Gastroesophageal sphincter (tissue), 4 donors: ENCODE results near the gene VOPP1. TPM values are rescaled to one million over a fixed set of nuclear protein-coding genes. Genes with fewer than 3 reads are reported as not detected.

Experiments used
- ATAC-seq: fragments of 150-250 bp; one replicate; pipeline ENCODE4 v1.9.1; 2016; ENCODE audit warnings: mild to moderate bottlenecking, moderate library complexity
- H3K27ac ChIP-seq, 4 donors: fragments of 200-600 bp; sonication (generic) in 3 of 4; 1 replicate in 3 of 4; 2 replicates in 1 of 4; pipeline ENCODE4 v1.5.1; 2016 to 2019
- H3K27me3 ChIP-seq: fragments of 200-600 bp; sonication (generic); one replicate; pipeline ENCODE4 v1.5.1; 2019
- H3K36me3 ChIP-seq, 2 donors: fragments of 200-600 bp; sonication (generic); one replicate each; pipeline ENCODE4 v1.5.1; 2019; ENCODE audit warnings: control low read depth in 1 of 2
- H3K4me1 ChIP-seq, 3 donors: fragments of 200-600 bp; sonication (generic); 1 replicate in 2 of 3; 2 replicates in 1 of 3; pipeline ENCODE4 v1.5.1; 2016 to 2019; ENCODE audit warnings: control low read depth in 2 of 3
- H3K4me3 ChIP-seq, 2 donors: fragments of 200-600 bp; sonication (generic); one replicate each; pipeline ENCODE4 v1.5.1; 2019; ENCODE audit warnings: mild to moderate bottlenecking in 1 of 2, moderate library complexity in 1 of 2
- H3K9me3 ChIP-seq, 3 donors: fragments of 200-600 bp; sonication (generic); one replicate each; pipeline ENCODE4 v1.5.1; 2017 to 2019; ENCODE audit warnings: control low read depth in 2 of 3
- EP300 ChIP-seq: sonication (generic); formaldehyde crosslinking; IDR thresholded peaks from one replicate; pipeline ENCODE4 v1.6.1; 2017; ENCODE audit warnings: antibody characterized with exemption, mild to moderate bottlenecking
- POLR2A ChIP-seq, 2 donors: fragments of 450-650 bp; IDR thresholded peaks; one replicate each; pipeline ENCODE4 v1.6.1; 2017; ENCODE audit warnings: antibody characterized with exemption in 2 of 2, mild to moderate bottlenecking in 2 of 2, moderate library complexity in 1 of 2
- POLR2AphosphoS5 ChIP-seq: sonication (generic); formaldehyde crosslinking; IDR thresholded peaks from one replicate; pipeline ENCODE4 v1.6.1; 2017; ENCODE audit warnings: antibody characterized with exemption
- WGBS, 2 donors: methylation state at CpG; one replicate each; pipeline ENCODE4 v1.1.5; 2018; ENCODE audit warnings: low coverage in 1 of 2; 5-methylcytosine and 5-hydroxymethylcytosine counted together
- total RNA-seq, 4 donors: library from RNA; depleted of rRNA; stranded (reverse); fragments of >200 nt; gene quantifications; one replicate each; pipeline ENCODE4 v1.1.0, GENCODE V29; 2016
- TF ChIP-seq, protein P1 (sequence below), 4 experiments: fragments of 200-600 bp in 2 of 4; fragments of 450-650 bp in 2 of 4; sonication (generic) in 1 of 4; IDR thresholded peaks; one replicate each; pipeline ENCODE4 v1.5.1; 2017 to 2019; ENCODE audit warnings: antibody characterized with exemption in 4 of 4, mild to moderate bottlenecking in 2 of 4, moderate library complexity in 2 of 4

Gene VOPP1
- total RNA-seq, 4 donors from 2014 or later = 20.5 to 51.6 (median 33.4) TPM

DNA sequence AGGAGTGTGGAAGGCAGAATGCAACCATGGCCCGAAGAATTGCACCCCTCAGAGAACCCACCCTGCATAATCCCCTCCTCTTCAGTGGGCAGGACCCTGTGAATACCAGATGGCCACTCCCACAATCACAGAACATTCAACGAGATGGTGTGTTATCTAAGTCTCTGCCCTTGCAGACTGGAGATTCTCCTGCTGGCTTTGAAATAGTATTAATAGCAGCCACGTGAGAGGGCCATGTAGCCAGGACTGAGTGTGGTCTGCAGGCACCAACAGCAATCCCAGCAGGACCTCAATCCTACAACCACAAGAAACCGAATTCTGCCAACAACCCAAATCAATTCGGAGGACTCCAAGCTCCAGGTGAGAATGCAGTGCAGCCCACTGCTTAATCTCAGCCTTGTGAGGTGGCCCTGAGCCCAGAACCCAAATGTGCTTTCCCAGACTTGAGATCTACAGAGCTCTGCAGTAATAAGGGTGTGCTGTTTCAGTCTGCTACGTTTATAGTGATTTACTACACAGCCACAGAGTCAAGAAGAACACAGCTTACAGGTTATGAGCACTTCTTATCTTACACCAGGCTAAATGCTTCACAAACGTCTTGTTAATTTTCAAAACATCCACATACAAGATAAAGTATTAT lies 72.1 kb downstream of the VOPP1 start:
- 79 to 96% methylated on average over 3 of the region's 7 CpGs for WGBS, 2 donors
- peaks cover 0 to 35% of the 10 kb centered on the region in 2 donors for H3K36me3 ChIP-seq
- no peak for ATAC-seq
- TF ChIP-seq, protein P1, sequence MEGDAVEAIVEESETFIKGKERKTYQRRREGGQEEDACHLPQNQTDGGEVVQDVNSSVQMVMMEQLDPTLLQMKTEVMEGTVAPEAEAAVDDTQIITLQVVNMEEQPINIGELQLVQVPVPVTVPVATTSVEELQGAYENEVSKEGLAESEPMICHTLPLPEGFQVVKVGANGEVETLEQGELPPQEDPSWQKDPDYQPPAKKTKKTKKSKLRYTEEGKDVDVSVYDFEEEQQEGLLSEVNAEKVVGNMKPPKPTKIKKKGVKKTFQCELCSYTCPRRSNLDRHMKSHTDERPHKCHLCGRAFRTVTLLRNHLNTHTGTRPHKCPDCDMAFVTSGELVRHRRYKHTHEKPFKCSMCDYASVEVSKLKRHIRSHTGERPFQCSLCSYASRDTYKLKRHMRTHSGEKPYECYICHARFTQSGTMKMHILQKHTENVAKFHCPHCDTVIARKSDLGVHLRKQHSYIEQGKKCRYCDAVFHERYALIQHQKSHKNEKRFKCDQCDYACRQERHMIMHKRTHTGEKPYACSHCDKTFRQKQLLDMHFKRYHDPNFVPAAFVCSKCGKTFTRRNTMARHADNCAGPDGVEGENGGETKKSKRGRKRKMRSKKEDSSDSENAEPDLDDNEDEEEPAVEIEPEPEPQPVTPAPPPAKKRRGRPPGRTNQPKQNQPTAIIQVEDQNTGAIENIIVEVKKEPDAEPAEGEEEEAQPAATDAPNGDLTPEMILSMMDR (IDR thresholded peaks at IDR 0.05) = no peak
- H3K27ac ChIP-seq = no peak overlapping the region
- H3K4me3 ChIP-seq = no peak overlapping the region
- no peaks in the 10 kb centered on the region for H3K27me3 ChIP-seq
- H3K9me3 ChIP-seq = no peaks in the 10 kb centered on the region
- H3K4me1 ChIP-seq = peaks cover 0 to 13% (median 0%) of the 10 kb centered on the region in 3 donors

DNA sequence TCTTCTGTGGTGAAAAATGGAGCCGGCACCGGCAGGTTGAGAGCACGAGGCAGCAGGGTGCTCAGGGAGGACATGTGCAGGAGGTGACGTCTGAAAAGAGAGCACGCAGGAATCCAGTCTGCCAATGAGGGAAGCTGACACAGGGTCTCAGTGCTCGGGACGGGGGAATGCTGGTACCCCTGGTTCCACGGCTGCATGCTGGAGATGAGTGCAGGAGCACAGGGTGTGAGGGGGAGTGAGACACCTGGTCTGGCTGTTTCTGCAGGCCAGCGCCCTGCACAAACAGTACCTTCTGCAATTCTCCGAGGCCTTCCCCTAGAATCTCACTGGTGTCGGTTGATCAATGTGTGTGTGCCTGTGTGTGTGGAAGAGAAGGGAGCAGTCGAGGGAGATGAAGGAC lies 72.7 kb downstream of the VOPP1 start:
- H3K4me1 ChIP-seq = peaks cover 0 to 13% (median 0%) of the 10 kb centered on the region in 3 donors
- H3K27ac ChIP-seq = no peak overlapping the region
- no peak overlapping the region for H3K4me3 ChIP-seq
- no peaks in the 10 kb centered on the region for H3K27me3 ChIP-seq
- TF ChIP-seq POLR2AphosphoS5 = no peak
- TF ChIP-seq EP300 = no peak
- TF ChIP-seq, protein P1 (IDR thresholded peaks at IDR 0.05) = no peak
- no peak for TF ChIP-seq POLR2A (IDR thresholded peaks at IDR 0.05)
- no peak for ATAC-seq
- H3K9me3 ChIP-seq = no peaks in the 10 kb centered on the region
- WGBS, 2 donors = 91 to 98% methylated on average over 7 to 9 of the region's 12 CpGs
- H3K36me3 ChIP-seq = peaks cover 0 to 41% of the 10 kb centered on the region in 2 donors

DNA sequence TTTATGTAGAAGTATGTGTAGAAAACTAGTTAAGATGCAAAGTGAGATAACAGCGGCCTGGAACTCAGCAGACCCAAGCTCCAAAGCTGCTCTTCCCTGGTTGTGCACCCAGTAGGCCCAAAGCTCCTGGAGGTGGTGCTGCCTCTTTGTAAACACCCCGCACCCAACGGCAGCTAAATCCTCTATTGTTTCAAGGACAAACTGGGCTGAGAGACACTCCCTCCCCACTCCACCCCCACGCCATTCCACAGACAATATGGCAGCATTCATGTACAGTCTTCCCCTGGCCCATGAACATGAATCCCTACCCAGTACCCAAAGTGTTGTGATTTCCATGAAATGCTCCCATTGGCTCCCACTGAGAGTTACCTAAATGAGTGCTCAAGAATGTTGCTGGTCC lies 73.5 kb downstream of the VOPP1 start:
- Histone ChIP-seq H3K36me3 (peaks cover 0 to 43% of the 10 kb centered on the region in 2 donors), H3K27me3 (no peaks in the 10 kb centered on the region), H3K9me3 (no peaks in the 10 kb centered on the region), H3K4me1 (peaks cover 0 to 13% (median 0%) of the 10 kb centered on the region in 3 donors), H3K4me3 (no peak overlapping the region), H3K27ac (no peak overlapping the region)
- WGBS, 2 donors = 84 to 96% methylated on average over 4 of the region's 4 CpGs
- TF ChIP-seq, protein P1 (IDR thresholded peaks at IDR 0.05) = no peak
- TF ChIP-seq POLR2AphosphoS5 (no peak), EP300 (no peak)
- ATAC-seq = no peak

DNA sequence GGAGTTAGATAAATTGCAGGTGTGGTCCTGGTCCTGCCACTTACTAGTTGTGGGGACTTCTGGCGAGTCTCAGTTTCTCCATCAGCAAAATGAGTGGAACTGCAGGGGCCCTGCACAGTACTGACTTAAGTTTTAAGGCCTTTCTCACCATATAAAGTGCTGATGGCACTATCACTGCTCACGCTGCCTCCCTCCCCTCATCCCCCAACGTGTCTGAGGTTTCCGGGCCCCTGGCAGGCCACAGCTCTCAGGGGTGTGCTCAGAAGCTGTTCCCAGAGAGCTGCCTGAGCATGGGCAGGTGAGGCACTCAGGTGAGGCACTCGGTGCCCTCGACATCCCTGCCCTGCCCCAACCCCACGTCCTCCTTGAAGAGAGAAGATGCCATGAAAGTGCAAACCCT lies 74.2 kb downstream of the VOPP1 start:
- Histone ChIP-seq H3K9me3 (no peaks in the 10 kb centered on the region), H3K4me1 (peaks cover 0 to 13% (median 0%) of the 10 kb centered on the region in 3 donors), H3K4me3 (no peak overlapping the region), H3K27ac (no peak overlapping the region), H3K36me3 (peaks cover 0 to 45% of the 10 kb centered on the region in 2 donors), H3K27me3 (no peaks in the 10 kb centered on the region)
- WGBS, 2 donors = 80% methylated on average over 1 of the region's 7 CpGs; no CpG with 5 or more reads in 1 of the 2 donors
- no peak for ATAC-seq
- TF ChIP-seq POLR2AphosphoS5 (no peak), EP300 (no peak), POLR2A (IDR thresholded peaks at IDR 0.05) (no peak)
- TF ChIP-seq, protein P1 (IDR thresholded peaks at IDR 0.05) = no peak

DNA sequence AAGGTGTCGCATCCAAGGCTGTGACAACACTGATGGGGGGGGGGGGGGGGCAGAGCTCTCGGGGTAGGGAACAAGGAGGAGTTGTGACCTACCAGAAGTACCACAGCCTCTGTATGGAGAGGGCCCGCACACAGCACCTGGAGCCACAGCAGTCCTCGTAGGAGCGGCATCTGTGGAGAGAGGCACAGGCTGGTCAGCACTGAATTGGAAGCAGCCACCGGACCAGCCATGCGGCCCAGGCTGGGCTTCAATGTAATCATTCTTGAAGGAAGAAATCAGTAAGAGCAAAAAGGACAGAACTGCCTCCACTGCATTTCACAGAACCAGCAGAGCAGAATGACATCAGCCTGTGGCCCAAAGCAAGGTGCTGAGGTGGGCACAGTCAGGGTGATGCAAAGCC lies 74.8 kb downstream of the VOPP1 start:
- no peaks in the 10 kb centered on the region for H3K27me3 ChIP-seq
- H3K27ac ChIP-seq = no peak overlapping the region
- no peak for TF ChIP-seq EP300
- TF ChIP-seq, protein P1 (IDR thresholded peaks at IDR 0.05) = no peak
- no peak for TF ChIP-seq POLR2A (IDR thresholded peaks at IDR 0.05)
- no peak for TF ChIP-seq POLR2AphosphoS5
- no peak for ATAC-seq
- H3K4me1 ChIP-seq = peaks cover 0 to 7% (median 0%) of the 10 kb centered on the region in 3 donors
- H3K4me3 ChIP-seq = no peak overlapping the region
- no peaks in the 10 kb centered on the region for H3K9me3 ChIP-seq
- peaks cover 0 to 47% of the 10 kb centered on the region in 2 donors for H3K36me3 ChIP-seq
- 100% methylated on average over 3 of the region's 7 CpGs; no CpG with 5 or more reads in 1 of the 2 donors for whole genome bisulfite sequencing, 2 donors
